NB4 (cell line): ENCODE results near the gene KRTAP1-1.

Experiments
- POLR2A ChIP-seq: IDR thresholded peaks from 2 replicates; pipeline ENCODE4 v1.6.1; 2011; ENCODE audit warnings: mild to moderate bottlenecking; ENCODE audit not compliant: insufficient read length; ENCODE audit errors: extremely low read depth
- TF ChIP-seq, protein P1 (sequence below): IDR thresholded peaks from one replicate; pipeline ENCODE4 v1.5.1; 2012; ENCODE audit warnings: low read depth, low read length

DNA sequence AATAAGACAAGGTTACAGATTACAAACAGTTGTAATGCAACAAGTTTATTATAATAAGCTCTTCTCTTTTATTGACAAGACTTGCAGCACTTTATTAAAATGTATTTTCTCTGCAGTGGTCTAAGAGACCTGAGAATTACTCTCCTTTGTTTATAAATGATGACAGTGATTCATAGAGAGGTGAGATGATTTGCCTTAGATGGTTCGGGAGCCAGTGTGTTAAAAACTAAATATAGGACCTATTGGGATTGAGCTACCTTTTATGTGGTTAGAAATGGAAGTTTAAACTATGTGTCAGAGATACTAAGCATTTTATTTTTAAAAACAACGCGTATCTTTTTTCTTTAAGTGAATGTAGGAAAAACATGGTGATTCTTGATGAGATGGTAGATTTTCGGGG, 44.4 kb downstream of the KRTAP1-1 start:
- no peak for TF ChIP-seq POLR2A
- TF ChIP-seq, protein P1, sequence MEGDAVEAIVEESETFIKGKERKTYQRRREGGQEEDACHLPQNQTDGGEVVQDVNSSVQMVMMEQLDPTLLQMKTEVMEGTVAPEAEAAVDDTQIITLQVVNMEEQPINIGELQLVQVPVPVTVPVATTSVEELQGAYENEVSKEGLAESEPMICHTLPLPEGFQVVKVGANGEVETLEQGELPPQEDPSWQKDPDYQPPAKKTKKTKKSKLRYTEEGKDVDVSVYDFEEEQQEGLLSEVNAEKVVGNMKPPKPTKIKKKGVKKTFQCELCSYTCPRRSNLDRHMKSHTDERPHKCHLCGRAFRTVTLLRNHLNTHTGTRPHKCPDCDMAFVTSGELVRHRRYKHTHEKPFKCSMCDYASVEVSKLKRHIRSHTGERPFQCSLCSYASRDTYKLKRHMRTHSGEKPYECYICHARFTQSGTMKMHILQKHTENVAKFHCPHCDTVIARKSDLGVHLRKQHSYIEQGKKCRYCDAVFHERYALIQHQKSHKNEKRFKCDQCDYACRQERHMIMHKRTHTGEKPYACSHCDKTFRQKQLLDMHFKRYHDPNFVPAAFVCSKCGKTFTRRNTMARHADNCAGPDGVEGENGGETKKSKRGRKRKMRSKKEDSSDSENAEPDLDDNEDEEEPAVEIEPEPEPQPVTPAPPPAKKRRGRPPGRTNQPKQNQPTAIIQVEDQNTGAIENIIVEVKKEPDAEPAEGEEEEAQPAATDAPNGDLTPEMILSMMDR, result no peak
